Osteocyte (in vitro differentiated cells): ENCODE data around the gene WWC2. TPM values are rescaled to one million over a fixed set of nuclear protein-coding genes. Genes with fewer than 3 reads are reported as not detected.

Source experiments
- DNase-seq: peaks from one replicate; pipeline ENCODE4 v3.0.0; 2021; ENCODE audit warnings: mixed read lengths; ENCODE audit not compliant: unreplicated experiment; ENCODE audit errors: extremely low spot score
- H3K27ac Mint-ChIP-seq: one replicate; pipeline ENCODE4 v1.8.0; 2021; ENCODE audit warnings: mild to moderate bottlenecking, mixed read lengths; ENCODE audit not compliant: unreplicated experiment
- H3K27me3 Mint-ChIP-seq: one replicate; pipeline ENCODE4 v1.8.0; 2021; ENCODE audit warnings: mixed read lengths; ENCODE audit not compliant: unreplicated experiment
- H3K36me3 Mint-ChIP-seq: one replicate; pipeline ENCODE4 v1.8.0; 2021; ENCODE audit warnings: mixed read lengths; ENCODE audit not compliant: unreplicated experiment
- H3K4me1 Mint-ChIP-seq: one replicate; pipeline ENCODE4 v1.8.0; 2021; ENCODE audit warnings: mixed read lengths; ENCODE audit not compliant: unreplicated experiment
- H3K4me3 Mint-ChIP-seq: one replicate; pipeline ENCODE4 v1.8.0; 2021; ENCODE audit warnings: mild to moderate bottlenecking, moderate library complexity, mixed read lengths; ENCODE audit not compliant: unreplicated experiment
- H3K9me3 Mint-ChIP-seq: one replicate; pipeline ENCODE4 v1.8.0; 2021; ENCODE audit warnings: mixed read lengths; ENCODE audit not compliant: unreplicated experiment
- total RNA-seq: library from RNA; stranded (reverse); gene quantifications from 2 replicates; pipeline ENCODE4 v1.2.1, GENCODE V29; 2021
- TF ChIP-seq, protein P1 (sequence below): fragments of 200-600 bp; sonication (generic); IDR thresholded peaks from 2 replicates; pipeline ENCODE4 v1.5.0; 2021; ENCODE audit warnings: antibody characterized with exemption, mild to moderate bottlenecking, moderate library complexity

WWC2 gene
- total RNA-seq, 1 donor from 2014 or later = 53.5 TPM

- DNase-seq = no peak
- Mint-ChIP-seq H3K4me1 (no peaks in the 10 kb centered on the region), H3K36me3 (peaks cover 24% of the 10 kb centered on the region), H3K27ac (no peak overlapping the region), H3K9me3 (no peaks in the 10 kb centered on the region), H3K4me3 (no peak overlapping the region), H3K27me3 (no peaks in the 10 kb centered on the region)
- TF ChIP-seq, protein P1, sequence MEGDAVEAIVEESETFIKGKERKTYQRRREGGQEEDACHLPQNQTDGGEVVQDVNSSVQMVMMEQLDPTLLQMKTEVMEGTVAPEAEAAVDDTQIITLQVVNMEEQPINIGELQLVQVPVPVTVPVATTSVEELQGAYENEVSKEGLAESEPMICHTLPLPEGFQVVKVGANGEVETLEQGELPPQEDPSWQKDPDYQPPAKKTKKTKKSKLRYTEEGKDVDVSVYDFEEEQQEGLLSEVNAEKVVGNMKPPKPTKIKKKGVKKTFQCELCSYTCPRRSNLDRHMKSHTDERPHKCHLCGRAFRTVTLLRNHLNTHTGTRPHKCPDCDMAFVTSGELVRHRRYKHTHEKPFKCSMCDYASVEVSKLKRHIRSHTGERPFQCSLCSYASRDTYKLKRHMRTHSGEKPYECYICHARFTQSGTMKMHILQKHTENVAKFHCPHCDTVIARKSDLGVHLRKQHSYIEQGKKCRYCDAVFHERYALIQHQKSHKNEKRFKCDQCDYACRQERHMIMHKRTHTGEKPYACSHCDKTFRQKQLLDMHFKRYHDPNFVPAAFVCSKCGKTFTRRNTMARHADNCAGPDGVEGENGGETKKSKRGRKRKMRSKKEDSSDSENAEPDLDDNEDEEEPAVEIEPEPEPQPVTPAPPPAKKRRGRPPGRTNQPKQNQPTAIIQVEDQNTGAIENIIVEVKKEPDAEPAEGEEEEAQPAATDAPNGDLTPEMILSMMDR = no peak
These were observed 156.4 kb downstream of the WWC2 start for GRCh38 chr4:183255487-183255886.

GRCh38 chr4:183256343-183256742 is 157.3 kb downstream of the WWC2 start:
- H3K27me3 Mint-ChIP-seq = no peaks in the 10 kb centered on the region
- TF ChIP-seq, protein P1 = no peak
- peaks cover 24% of the 10 kb centered on the region for H3K36me3 Mint-ChIP-seq
- H3K4me3 Mint-ChIP-seq = no peak overlapping the region
- H3K4me1 Mint-ChIP-seq = no peaks in the 10 kb centered on the region
- H3K27ac Mint-ChIP-seq = no peak overlapping the region
- no peak for DNase-seq
- no peaks in the 10 kb centered on the region for H3K9me3 Mint-ChIP-seq

- no peak overlapping the region for H3K4me3 Mint-ChIP-seq
- no peaks in the 10 kb centered on the region for H3K4me1 Mint-ChIP-seq
- peaks cover 21% of the 10 kb centered on the region for H3K36me3 Mint-ChIP-seq
- DNase-seq = no peak
- H3K27ac Mint-ChIP-seq = no peak overlapping the region
- no peaks in the 10 kb centered on the region for H3K9me3 Mint-ChIP-seq
- TF ChIP-seq, protein P1 = peak; percentile 80
- H3K27me3 Mint-ChIP-seq = no peaks in the 10 kb centered on the region
These were observed 157.8 kb downstream of the WWC2 start for GRCh38 chr4:183256756-183257385.

DNA sequence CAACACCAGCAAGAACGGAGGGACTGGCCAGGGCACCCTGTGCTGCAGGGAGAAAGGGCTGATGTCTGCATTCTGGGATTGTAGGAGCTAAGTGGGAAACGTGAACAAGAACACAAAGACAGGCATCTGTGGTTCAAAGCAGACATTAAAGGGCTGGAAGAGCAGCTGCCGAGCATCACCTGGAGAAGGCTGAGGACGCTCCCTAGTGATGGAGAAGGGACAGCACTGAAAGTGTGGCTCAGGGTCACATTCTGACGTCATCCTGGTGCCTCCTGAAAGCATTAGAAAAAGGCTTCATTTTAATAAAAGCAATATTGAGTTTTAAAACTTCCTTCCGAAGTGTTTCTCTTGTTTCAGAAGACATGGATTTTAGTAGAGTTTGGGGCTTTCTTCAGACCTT is 158.8 kb downstream of the WWC2 start:
- no peaks in the 10 kb centered on the region for H3K9me3 Mint-ChIP-seq
- DNase-seq = no peak
- peaks cover 17% of the 10 kb centered on the region for H3K36me3 Mint-ChIP-seq
- no peaks in the 10 kb centered on the region for H3K27me3 Mint-ChIP-seq
- peaks cover 7% of the 10 kb centered on the region for H3K4me1 Mint-ChIP-seq
- H3K27ac Mint-ChIP-seq = no peak overlapping the region
- H3K4me3 Mint-ChIP-seq = no peak overlapping the region
- TF ChIP-seq, protein P1 = no peak

DNA sequence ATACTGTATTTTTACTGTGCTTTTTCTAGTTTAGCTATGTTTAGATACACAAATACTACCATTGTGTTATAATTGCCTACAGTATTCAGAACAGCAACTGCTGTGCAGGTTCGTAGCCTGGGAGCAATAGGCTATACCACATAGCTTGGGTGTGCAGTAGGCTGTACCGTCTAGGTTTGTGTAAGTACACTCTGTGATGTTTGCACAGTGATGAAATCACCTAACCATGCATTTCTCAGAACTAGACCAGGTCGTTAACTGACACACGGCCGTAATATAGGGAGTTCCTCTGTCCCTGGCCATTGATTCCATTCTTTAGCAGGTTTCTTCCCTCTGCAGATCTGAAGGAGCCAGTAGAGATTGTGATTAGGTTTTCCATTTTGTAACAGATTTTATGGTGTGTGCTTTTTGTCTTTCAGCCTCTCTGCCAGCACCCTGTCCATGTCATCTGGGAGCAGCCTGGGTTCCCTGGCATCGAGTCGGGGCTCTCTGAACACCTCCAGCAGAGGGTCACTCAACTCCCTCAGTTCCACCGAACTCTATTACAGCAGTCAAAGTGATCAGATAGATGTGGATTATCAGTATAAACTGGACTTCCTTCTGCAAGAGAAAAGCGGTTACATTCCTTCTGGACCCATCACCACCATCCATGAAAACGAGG is 161.6 kb downstream of the WWC2 start:
- Mint-ChIP-seq H3K4me3 (no peak overlapping the region), H3K36me3 (peaks cover 19% of the 10 kb centered on the region), H3K4me1 (peaks cover 10% of the 10 kb centered on the region), H3K9me3 (no peaks in the 10 kb centered on the region), H3K27ac (no peak overlapping the region), H3K27me3 (no peaks in the 10 kb centered on the region)
- no peak for DNase-seq
- TF ChIP-seq, protein P1 = no peak
